RKO (cell line): ENCODE results near the gene ITSN1.
"Not testable (repeated sequence)": the region's sequence is repeated elsewhere in the genome, so short reads cannot be mapped to it uniquely, and the experiment has no call there.

ENCODE experiments used
- DNase-seq: peaks from one replicate; pipeline ENCODE4 v3.0.0-alpha.2; 2016; ENCODE audit warnings: low spot score

Gene ITSN1

GRCh38 chr21:33865996-33866575 lies 223.8 kb downstream of the ITSN1 start:
- no peak for DNase-seq

- peak; percentile 19 for DNase-seq
Observed at GRCh38 chr21:33866826-33867225, 224.5 kb downstream of the ITSN1 start.

GRCh38 chr21:33867868-33868267 lies 225.6 kb downstream of the ITSN1 start:
- not testable (repeated sequence) for DNase-seq

- no peak for DNase-seq
Observed at GRCh38 chr21:33869873-33870272, 227.6 kb downstream of the ITSN1 start.

- no peak for DNase-seq
Observed at GRCh38 chr21:33870768-33871167, 228.5 kb downstream of the ITSN1 start.

GRCh38 chr21:33871171-33871570 lies 228.9 kb downstream of the ITSN1 start:
- DNase-seq: peak; percentile 52

GRCh38 chr21:33872881-33873515 lies 230.7 kb downstream of the ITSN1 start:
- no peak for DNase-seq

GRCh38 chr21:33874161-33874560 lies 231.9 kb downstream of the ITSN1 start:
- DNase-seq: no peak

GRCh38 chr21:33875026-33875695 lies 232.9 kb downstream of the ITSN1 start:
- DNase-seq: no peak

GRCh38 chr21:33878824-33879223 lies 236.5 kb downstream of the ITSN1 start:
- DNase-seq: no peak

GRCh38 chr21:33880626-33881025 lies 238.3 kb downstream of the ITSN1 start:
- no peak for DNase-seq

GRCh38 chr21:33881689-33882440 lies 239.6 kb downstream of the ITSN1 start:
- DNase-seq: no peak

GRCh38 chr21:33883118-33883517 lies 240.8 kb downstream of the ITSN1 start:
- no peak for DNase-seq

GRCh38 chr21:33884376-33885171 lies 242.3 kb downstream of the ITSN1 start:
- DNase-seq: no peak

GRCh38 chr21:33885172-33885514 lies 242.8 kb downstream of the ITSN1 start:
- DNase-seq: no peak

GRCh38 chr21:33886321-33886720 lies 244.0 kb downstream of the ITSN1 start:
- no peak for DNase-seq

- DNase-seq: no peak
Observed at GRCh38 chr21:33890187-33890586, 247.9 kb downstream of the ITSN1 start.

- DNase-seq: no peak
Observed at GRCh38 chr21:33892853-33893252, 250.6 kb downstream of the ITSN1 start.

- no peak for DNase-seq
Observed at GRCh38 chr21:33893917-33894316, 251.6 kb downstream of the ITSN1 start.

GRCh38 chr21:33894736-33895288 lies 252.5 kb downstream of the ITSN1 start:
- DNase-seq: peak; percentile 47

- no peak for DNase-seq
Observed at GRCh38 chr21:33895356-33895755, 253.1 kb downstream of the ITSN1 start.

GRCh38 chr21:33896691-33897090 lies 254.4 kb downstream of the ITSN1 start:
- DNase-seq: no peak
